Measurements from ENCODE around the gene SCYGR4.

Gene SCYGR4

DNA sequence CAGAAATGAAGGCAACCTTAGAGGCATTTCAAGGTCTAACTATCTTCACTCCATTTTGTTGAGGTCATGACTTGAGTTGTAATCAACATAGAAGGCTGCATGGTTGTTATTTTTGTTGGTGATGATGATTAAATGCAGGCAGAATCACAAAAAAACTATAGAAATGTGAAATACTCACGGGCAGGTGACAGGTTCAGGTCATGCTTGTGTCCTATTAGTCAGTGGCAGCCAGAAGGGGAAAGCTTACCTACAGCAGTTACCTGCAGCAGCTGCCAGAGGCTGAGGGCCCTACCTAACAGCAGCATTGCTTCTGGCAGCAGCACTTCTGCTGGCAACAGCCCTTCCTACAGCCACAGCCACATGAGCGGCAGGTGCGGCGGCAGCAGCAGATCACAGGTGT lies 3.1 kb upstream of the SCYGR4 start:
- DNase-seq (ENCODE audit: low spot score), result no peak

GRCh38 chr2:227614740-227615139 lies 2.6 kb upstream of the SCYGR4 start, which contains the start of gene SCYGR3:
TSS of gene SCYGR3 (minus strand) at chr2:227614840. CDS start at chr2:227614840, 0 bp downstream.
- no peak for DNase-seq (ENCODE audit: low spot score)

GRCh38 chr2:227615181-227615580 lies 2.1 kb upstream of the SCYGR4 start:
- no peak for DNase-seq (ENCODE audit: low spot score)

GRCh38 chr2:227615906-227616305 lies 1.4 kb upstream of the SCYGR4 start:
- DNase-seq (ENCODE audit: low spot score), result no peak

- DNase-seq (ENCODE audit: low spot score), result no peak
These were observed 667 bp upstream of the SCYGR4 start for GRCh38 chr2:227616631-227617030.

GRCh38 chr2:227623226-227623625 lies 5.9 kb downstream of the SCYGR4 start:
- DNase-seq (ENCODE audit: low spot score), result no peak

DNA sequence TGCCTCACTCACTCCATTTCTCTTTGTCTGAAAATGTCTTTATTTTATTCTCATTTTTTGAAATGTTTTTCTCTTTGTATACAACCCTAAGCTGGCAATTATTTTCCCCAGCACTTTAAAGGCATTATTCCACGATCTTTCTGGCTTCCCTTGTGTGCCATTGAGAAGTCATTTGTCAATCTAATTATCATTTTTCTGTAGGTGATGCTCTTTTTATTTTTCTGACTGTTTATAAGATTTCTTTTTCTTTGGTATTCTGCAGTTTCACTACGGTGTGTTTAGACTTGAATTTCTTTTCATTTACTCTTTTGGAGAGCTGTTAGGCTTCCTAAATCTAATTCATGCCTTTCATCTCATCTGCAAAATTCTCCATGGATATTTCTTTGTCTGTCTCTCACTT lies 8.1 kb downstream of the SCYGR4 start:
- DNase-seq (ENCODE audit: low spot score), result no peak

- DNase-seq (ENCODE audit: low spot score), result no peak
These were observed 9.4 kb downstream of the SCYGR4 start for GRCh38 chr2:227626580-227627151.

DNA sequence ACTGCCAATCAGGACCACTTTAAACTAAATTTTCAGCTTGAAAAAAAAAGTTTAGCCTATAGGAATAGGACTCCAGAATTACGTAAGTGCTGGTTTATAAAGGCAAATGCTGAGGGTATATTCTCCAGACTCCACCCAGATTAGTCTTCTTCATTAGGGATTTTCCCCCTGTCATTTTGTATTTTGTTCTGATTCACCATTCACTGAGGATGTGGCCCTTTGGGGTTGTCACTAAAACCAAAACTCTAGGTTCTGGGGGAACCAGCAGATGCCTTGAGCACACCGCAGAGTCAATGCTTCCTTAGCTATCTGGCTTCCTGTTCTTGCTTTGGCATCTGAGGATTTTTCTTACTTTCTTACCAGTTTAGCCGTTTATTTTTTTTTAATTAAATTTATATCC lies 10.5 kb downstream of the SCYGR4 start:
- DNase-seq (ENCODE audit: low spot score), result no peak

DNA sequence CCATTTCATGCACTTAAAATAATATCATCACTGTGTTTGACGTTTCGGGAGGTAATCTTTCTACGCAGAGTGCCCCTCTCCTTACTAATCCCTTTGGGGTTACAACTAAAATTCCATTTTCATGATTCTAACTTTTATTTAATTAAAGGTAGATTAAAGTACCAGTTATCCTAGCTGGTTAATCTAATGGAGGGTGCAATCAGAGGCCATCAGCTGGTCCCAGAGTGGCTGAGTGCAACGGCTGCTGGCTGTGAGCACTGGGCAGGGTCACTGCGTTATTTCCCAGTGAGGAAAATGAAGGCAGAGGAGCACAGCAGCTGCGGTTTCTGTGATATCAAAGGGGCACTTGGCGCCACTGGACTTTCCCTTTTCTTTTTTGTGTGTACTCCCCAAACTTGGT lies 12.1 kb downstream of the SCYGR4 start:
- no peak for DNase-seq (ENCODE audit: low spot score)

- no peak for DNase-seq (ENCODE audit: low spot score)
These were observed 13.0 kb downstream of the SCYGR4 start for GRCh38 chr2:227630322-227630721.

GRCh38 chr2:227632827-227633226 lies 15.5 kb downstream of the SCYGR4 start:
- DNase-seq (ENCODE audit: low spot score), result no peak

GRCh38 chr2:227634201-227634600 lies 16.9 kb downstream of the SCYGR4 start:
- DNase-seq (ENCODE audit: low spot score), result no peak

DNA sequence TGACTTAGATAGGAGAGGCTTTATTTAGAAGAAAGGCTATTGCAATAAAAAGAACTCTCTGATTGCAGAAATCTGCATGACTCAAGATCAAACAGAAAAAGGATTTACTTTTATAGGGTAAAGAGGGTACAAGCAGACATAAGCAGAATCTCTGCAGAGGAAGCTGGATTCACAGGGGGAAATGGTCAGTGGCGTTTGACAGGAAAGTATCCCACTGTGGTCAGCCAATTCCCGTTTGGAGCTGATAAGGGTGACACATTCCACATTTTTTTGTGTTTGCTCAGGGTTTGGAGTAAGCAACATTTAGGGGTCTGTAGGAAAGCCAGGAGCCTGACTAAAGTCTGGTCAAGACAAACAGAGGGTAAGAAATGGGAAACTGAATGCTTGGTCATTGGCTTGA lies 25.4 kb downstream of the SCYGR4 start:
- no peak for DNase-seq (ENCODE audit: low spot score)

GRCh38 chr2:227643990-227644551 lies 26.8 kb downstream of the SCYGR4 start:
- no peak for DNase-seq (ENCODE audit: low spot score)

DNA sequence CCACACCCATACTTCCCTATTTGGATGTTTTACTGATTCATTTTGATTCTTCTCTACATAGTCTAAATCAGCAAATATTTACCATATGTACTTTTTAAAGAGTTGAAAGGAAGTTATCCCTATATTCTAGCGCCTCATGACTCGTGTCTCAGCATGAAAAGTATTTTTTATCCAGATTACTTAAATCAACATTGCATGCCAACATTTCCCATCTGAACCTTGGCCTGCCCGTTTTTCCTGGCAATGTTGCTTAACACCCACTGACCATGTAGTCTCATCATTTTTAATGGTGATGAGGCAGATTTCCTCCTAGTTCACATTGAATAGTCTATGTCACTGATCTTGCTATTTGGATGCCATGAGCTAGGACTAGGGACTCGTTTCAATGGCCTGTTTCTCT lies 36.1 kb downstream of the SCYGR4 start:
- DNase-seq (ENCODE audit: low spot score), result no peak

DNA sequence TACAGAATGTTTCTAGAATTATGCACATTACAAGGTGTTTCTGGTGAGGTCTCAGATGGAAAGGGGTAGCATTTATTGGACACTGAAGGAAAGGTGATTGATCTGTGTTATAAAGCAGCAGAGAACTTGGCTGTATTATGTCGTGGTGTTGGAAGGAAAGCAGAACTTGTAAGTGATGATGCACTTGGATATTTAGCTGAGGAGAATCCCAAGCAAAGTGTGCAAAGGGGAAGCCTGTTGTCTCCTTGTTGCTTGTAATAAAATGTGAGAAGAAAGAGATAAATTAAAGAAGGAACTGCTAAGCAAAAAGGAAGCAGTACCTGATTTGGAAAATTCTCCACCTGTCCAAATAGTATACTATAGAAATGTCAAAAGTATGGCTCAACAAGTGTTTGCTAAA lies 37.1 kb downstream of the SCYGR4 start:
- DNase-seq (ENCODE audit: low spot score), result no peak

DNA sequence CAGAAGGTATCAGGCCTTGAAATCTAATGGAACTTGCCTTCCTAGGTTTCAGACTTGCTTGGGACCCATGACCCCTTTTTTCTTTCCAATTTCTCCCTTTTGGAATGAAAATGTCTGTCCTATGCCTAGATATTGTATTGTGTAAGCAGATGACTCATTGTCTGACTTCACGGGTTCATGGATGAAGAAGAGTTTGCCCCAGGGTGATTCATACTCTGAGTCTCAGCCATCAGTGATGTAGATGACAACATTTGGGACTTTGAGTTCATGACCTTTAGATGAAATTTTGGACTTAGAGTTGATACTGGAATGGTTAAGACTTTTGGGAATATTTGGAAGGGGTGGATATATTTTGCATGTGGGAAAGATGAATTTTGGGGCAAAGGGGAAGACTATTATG lies 38.2 kb downstream of the SCYGR4 start:
- no peak for DNase-seq (ENCODE audit: low spot score)

- no peak for DNase-seq (ENCODE audit: low spot score)
These were observed 40.0 kb downstream of the SCYGR4 start for GRCh38 chr2:227657199-227657845.

GRCh38 chr2:227661025-227661649 lies 43.8 kb downstream of the SCYGR4 start:
- DNase-seq (ENCODE audit: low spot score), result no peak

- no peak for DNase-seq (ENCODE audit: low spot score)
These were observed 44.5 kb downstream of the SCYGR4 start for GRCh38 chr2:227661827-227662226.

DNA sequence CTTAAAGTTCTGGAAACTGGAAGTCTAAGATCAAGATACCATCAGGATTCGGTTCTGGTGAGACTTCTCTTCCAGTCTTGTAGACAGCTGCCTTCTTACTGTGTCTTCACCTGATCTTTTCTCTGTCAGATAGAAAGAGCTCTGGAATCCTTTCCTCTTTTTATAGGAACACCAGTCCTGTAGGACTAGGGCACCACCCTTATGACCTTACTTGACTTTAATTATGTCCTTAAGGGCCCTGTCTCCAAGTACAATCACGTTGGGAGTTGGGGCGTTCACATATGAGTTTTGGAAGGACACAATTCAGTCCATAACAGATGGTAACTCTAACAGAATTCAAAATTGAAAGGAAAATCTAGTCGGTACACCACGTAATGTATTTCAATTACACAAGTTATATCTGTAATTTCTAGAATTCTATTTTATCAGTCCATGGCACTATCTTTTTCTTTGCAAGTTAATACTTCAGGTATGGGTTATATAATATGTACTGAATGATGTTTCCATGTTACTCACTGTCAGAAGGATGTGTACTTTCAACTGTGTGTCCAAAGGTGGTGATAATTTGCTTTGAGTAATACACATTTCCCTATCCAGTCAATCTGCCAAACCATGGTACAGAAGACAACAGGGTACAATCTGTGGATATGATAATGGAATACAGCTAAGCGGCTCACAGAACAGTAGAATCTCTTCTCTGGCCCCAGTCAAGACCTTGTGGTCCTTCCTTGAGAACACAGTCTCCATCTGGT lies 48.1 kb downstream of the SCYGR4 start:
- DNase-seq (ENCODE audit: low spot score), result no peak

Measured in left forelimb (tissue), 1 donor.